ENCODE results near the gene CAPN15.
"Not testable (repeated sequence)": the region's sequence is repeated elsewhere in the genome, so short reads cannot be mapped to it uniquely, and the experiment has no call there.

CAPN15 gene

GRCh38 chr16:527015-527903 is at the start of gene CAPN15:
TSS of gene CAPN15 (plus strand) at chr16:527712. CDS start at chr16:546839, 19,127 bp downstream.
- DNase-seq: peak; percentile 93

- not testable (repeated sequence) for DNase-seq
Observed at GRCh38 chr16:478287-478686, 49.2 kb upstream of the CAPN15 start.

GRCh38 chr16:482468-483185 is 44.9 kb upstream of the CAPN15 start:
- DNase-seq: no peak

GRCh38 chr16:483341-484075 is 44.0 kb upstream of the CAPN15 start:
- no peak for DNase-seq

- no peak for DNase-seq
Observed at GRCh38 chr16:489606-490005, 37.9 kb upstream of the CAPN15 start.

GRCh38 chr16:490768-491167 is 36.7 kb upstream of the CAPN15 start:
- DNase-seq: no peak

GRCh38 chr16:491220-491919 is 36.1 kb upstream of the CAPN15 start:
- DNase-seq: no peak

GRCh38 chr16:492211-492875 is 35.2 kb upstream of the CAPN15 start:
- no peak for DNase-seq

GRCh38 chr16:494676-495075 is 32.8 kb upstream of the CAPN15 start:
- DNase-seq: not testable (repeated sequence)

- DNase-seq: peak; percentile 26
Observed at GRCh38 chr16:495127-495748, 32.3 kb upstream of the CAPN15 start.

- no peak for DNase-seq
Observed at GRCh38 chr16:496097-496886, 31.2 kb upstream of the CAPN15 start.

GRCh38 chr16:497258-497657 is 30.3 kb upstream of the CAPN15 start:
- DNase-seq: no peak

- no peak for DNase-seq
Observed at GRCh38 chr16:499924-500323, 27.6 kb upstream of the CAPN15 start.

GRCh38 chr16:500709-501108 is 26.8 kb upstream of the CAPN15 start:
- no peak for DNase-seq

GRCh38 chr16:502179-502943 is 25.2 kb upstream of the CAPN15 start:
- no peak for DNase-seq

GRCh38 chr16:503150-504071 is 24.1 kb upstream of the CAPN15 start:
- DNase-seq: no peak

- no peak for DNase-seq
Observed at GRCh38 chr16:505479-506245, 21.9 kb upstream of the CAPN15 start.

GRCh38 chr16:506246-506546 is 21.3 kb upstream of the CAPN15 start:
- DNase-seq: no peak

All from GDM1 (cell line).